Measurements from ENCODE around the gene ASCC2.

DNA sequence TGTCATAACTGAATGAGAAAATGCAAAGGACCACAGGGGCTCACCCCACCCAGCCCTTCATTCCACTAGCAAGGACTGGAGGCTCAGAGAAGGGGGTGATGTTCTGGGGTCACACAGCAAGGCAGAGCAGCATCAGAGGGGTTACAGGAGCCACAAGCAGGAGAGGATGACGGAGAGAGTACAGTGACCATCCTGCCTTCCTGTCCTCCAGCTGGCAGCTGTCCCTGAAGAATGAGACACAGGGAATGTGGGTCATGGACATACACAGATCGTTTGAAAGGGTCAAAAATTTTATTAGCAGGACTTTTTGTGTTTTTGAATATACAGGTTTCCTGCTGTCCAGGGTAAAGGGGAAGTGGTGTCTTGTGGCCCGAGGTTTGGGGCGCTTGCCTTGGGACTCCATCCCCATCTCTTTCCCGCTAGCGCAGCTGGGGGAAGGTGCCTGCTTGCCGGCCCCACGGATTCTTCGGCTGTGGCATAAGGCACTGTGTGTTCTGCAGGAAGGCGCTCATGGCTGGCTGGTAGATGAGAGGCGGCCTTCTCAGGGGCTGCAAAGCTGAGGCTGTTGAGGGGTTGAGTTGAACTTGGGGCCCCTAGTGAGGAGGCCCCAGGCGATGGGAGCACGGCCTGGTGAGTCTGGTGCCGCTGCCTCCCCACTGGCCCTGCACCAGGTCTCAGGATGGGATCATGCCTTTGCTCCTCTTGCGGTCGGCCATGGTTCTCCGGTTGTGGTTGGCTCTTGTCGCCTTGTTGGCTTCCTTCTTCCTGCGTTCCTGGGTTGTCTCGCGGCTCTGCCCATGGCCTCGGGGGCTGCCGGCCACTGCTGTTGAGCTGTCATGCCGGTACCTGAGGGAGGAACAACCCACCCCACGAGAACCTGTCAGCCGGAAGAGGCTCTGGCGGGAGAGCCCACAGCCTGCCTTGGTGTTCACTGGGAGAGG, 49.5 kb downstream of the ASCC2 start:
- TF ChIP-seq EZH2phosphoT487 (IDR thresholded peaks at IDR 0.05; ENCODE audit: insufficient read depth, low read depth) (no peak), EZH2 (IDR thresholded peaks at IDR 0.05; ENCODE audit: insufficient read depth, poor library complexity, severe bottlenecking) (no peak)

All from GM23248 (cell line).